Measurements from ENCODE around the gene APP. TPM values are rescaled to one million over a fixed set of nuclear protein-coding genes. Genes with fewer than 3 reads are reported as not detected.

APP gene
- total and polyA plus RNA-seq, 4 donors: 86.9 to 414 (median 367) TPM

- no peaks in the 10 kb centered on the region for H3K36me3 ChIP-seq (ENCODE audit: control insufficient read depth in 4 of 4, insufficient read depth in 4 of 4, low read length in 4 of 4)
- no peak for ATAC-seq (ENCODE audit: insufficient read depth, low FRiP score)
- peak in 2 of 3 donors; percentile 56 to 73 for DNase-seq
- H3K27ac ChIP-seq (ENCODE audit: low read depth in 1 of 2, low read length in 1 of 2): no peak overlapping the region
- WGBS, 2 donors: 40 to 52% methylated on average over 4 of the region's 4 CpGs
- H3K27me3 ChIP-seq (ENCODE audit: control insufficient read depth in 3 of 3, insufficient read depth in 3 of 3, low read length in 2 of 3): no peaks in the 10 kb centered on the region
- H3K4me1 ChIP-seq (ENCODE audit: control insufficient read depth in 5 of 5, insufficient read depth in 5 of 5, low read length in 5 of 5): peaks cover 0 to 3% (median 0%) of the 10 kb centered on the region in 5 donors
- H3K9me3 ChIP-seq (ENCODE audit: control insufficient read depth in 4 of 4, insufficient read depth in 3 of 4, low read length in 3 of 4): peaks cover 0 to 16% (median 4%) of the 10 kb centered on the region in 4 donors
- TF ChIP-seq CTCF (IDR thresholded peaks at IDR 0.05; ENCODE audit: control extremely low read depth, extremely low read depth): no peak
- no peak overlapping the region for H3K4me3 ChIP-seq
- no peak overlapping the region for H3K9ac ChIP-seq (ENCODE audit: insufficient read depth in 1 of 2, low read length in 2 of 2)
Measured at GRCh38 chr21:25837533-25838265, 332.9 kb downstream of the APP start.

GRCh38 chr21:25836396-25836795 is 334.2 kb downstream of the APP start:
- H3K27me3 ChIP-seq (ENCODE audit: control insufficient read depth in 3 of 3, insufficient read depth in 3 of 3, low read length in 2 of 3): no peaks in the 10 kb centered on the region
- H3K9me3 ChIP-seq (ENCODE audit: control insufficient read depth in 4 of 4, insufficient read depth in 3 of 4, low read length in 3 of 4): peaks cover 0 to 12% (median 4%) of the 10 kb centered on the region in 4 donors
- WGBS, 2 donors: 90 to 94% methylated on average over 2 of the region's 2 CpGs
- H3K4me1 ChIP-seq (ENCODE audit: control insufficient read depth in 5 of 5, insufficient read depth in 5 of 5, low read length in 5 of 5): peaks cover 0 to 3% (median 0%) of the 10 kb centered on the region in 5 donors
- no peak overlapping the region for H3K4me3 ChIP-seq
- no peaks in the 10 kb centered on the region for H3K36me3 ChIP-seq (ENCODE audit: control insufficient read depth in 4 of 4, insufficient read depth in 4 of 4, low read length in 4 of 4)
- no peak for DNase-seq
- H3K27ac ChIP-seq (ENCODE audit: low read depth in 1 of 2, low read length in 1 of 2): no peak overlapping the region
- H3K9ac ChIP-seq (ENCODE audit: insufficient read depth in 1 of 2, low read length in 2 of 2): no peak overlapping the region
- no peak for TF ChIP-seq CTCF (IDR thresholded peaks at IDR 0.05; ENCODE audit: control extremely low read depth, extremely low read depth)
- ATAC-seq (ENCODE audit: insufficient read depth, low FRiP score): no peak

- Histone ChIP-seq H3K27me3 (ENCODE audit: control insufficient read depth in 3 of 3, insufficient read depth in 3 of 3, low read length in 2 of 3) (no peaks in the 10 kb centered on the region), H3K9me3 (ENCODE audit: control insufficient read depth in 4 of 4, insufficient read depth in 3 of 4, low read length in 3 of 4) (peaks cover 0 to 10% (median 4%) of the 10 kb centered on the region in 4 donors), H3K36me3 (ENCODE audit: control insufficient read depth in 4 of 4, insufficient read depth in 4 of 4, low read length in 4 of 4) (no peaks in the 10 kb centered on the region), H3K4me3 (no peak overlapping the region), H3K4me1 (ENCODE audit: control insufficient read depth in 5 of 5, insufficient read depth in 5 of 5, low read length in 5 of 5) (peaks cover 0 to 3% (median 0%) of the 10 kb centered on the region in 5 donors), H3K9ac (ENCODE audit: insufficient read depth in 1 of 2, low read length in 2 of 2) (no peak overlapping the region), H3K27ac (ENCODE audit: low read depth in 1 of 2, low read length in 1 of 2) (no peak overlapping the region)
- 71 to 87% methylated on average over 3 of the region's 3 CpGs for WGBS, 2 donors
- DNase-seq (no peak), ATAC-seq (ENCODE audit: insufficient read depth, low FRiP score) (no peak)
- no peak for TF ChIP-seq CTCF (IDR thresholded peaks at IDR 0.05; ENCODE audit: control extremely low read depth, extremely low read depth)
Measured at GRCh38 chr21:25834381-25834780, 336.2 kb downstream of the APP start.

Measured in lung (tissue), 12 donors.